Thyroid gland (tissue), 4 donors: Measurements from ENCODE around the gene CST2.

Source experiments
- POLR2A ChIP-seq, 2 donors: fragments of 450-650 bp; IDR thresholded peaks; one replicate each; pipeline ENCODE4 v1.6.1; 2017; ENCODE audit warnings: antibody characterized with exemption in 2 of 2, mild to moderate bottlenecking in 2 of 2, moderate library complexity in 1 of 2
- TF ChIP-seq, protein P1 (sequence below), 6 experiments: fragments of 200-600 bp in 3 of 6; fragments of 450-650 bp in 3 of 6; sonication (generic) in 3 of 6; IDR thresholded peaks; one replicate each; pipeline ENCODE4 v1.5.1; 2016 to 2019; ENCODE audit warnings: antibody characterized with exemption in 6 of 6, mild to moderate bottlenecking in 2 of 6, inconsistent platforms in 1 of 6, moderate library complexity in 1 of 6

DNA sequence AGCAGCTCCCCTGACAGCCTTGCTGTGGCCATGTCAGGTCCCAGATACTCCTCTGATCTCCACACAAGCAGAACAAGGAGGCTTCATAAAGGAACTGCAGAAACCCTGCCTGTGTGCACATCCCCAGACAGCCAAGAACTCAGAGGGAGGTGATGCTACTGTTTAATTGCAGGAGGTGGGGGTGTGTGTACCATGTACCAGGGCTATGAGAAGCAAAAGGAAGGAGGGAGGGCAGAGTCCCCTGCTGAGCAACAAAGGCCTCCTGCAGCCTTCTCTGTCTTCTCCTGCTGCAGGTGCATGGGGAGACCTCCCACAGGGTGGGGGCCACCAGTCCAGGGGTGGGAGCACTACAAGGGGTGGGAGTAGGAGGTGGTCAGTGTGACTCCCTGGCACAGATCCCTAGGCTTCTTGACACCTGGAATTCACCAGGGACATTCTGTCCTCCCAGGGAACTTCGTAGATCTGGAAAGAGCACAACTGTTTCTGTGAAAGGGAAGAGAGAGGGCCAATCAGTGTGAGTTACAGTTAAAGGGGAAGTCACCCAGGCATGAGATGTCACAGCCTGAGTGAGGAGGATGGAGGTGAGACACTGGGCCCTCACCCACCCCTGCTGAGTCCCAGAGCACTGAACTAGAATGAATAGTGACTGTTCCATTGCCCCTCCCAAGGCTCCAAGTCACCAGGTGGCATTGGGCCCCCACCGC is 2.8 kb downstream of the CST2 start:
- TF ChIP-seq, protein P1, sequence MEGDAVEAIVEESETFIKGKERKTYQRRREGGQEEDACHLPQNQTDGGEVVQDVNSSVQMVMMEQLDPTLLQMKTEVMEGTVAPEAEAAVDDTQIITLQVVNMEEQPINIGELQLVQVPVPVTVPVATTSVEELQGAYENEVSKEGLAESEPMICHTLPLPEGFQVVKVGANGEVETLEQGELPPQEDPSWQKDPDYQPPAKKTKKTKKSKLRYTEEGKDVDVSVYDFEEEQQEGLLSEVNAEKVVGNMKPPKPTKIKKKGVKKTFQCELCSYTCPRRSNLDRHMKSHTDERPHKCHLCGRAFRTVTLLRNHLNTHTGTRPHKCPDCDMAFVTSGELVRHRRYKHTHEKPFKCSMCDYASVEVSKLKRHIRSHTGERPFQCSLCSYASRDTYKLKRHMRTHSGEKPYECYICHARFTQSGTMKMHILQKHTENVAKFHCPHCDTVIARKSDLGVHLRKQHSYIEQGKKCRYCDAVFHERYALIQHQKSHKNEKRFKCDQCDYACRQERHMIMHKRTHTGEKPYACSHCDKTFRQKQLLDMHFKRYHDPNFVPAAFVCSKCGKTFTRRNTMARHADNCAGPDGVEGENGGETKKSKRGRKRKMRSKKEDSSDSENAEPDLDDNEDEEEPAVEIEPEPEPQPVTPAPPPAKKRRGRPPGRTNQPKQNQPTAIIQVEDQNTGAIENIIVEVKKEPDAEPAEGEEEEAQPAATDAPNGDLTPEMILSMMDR (IDR thresholded peaks at IDR 0.05): no peak
- no peak for TF ChIP-seq POLR2A (IDR thresholded peaks at IDR 0.05)
